HG03558 (cell line): ENCODE data around the gene HJV.

ENCODE experiments used
- ATAC-seq: cut with Tn5 transposase; IDR thresholded peaks from one replicate; pipeline ENCODE4 v1.9.1; 2021; ENCODE audit warnings: moderate number of reproducible peaks; ENCODE audit not compliant: unreplicated experiment; ENCODE audit errors: extremely low read depth

Gene HJV

GRCh38 chr1:145994391-145995120 lies 27.0 kb downstream of the HJV start:
- ATAC-seq = no peak

GRCh38 chr1:145993618-145994390 lies 27.7 kb downstream of the HJV start:
- ATAC-seq = no peak

GRCh38 chr1:145992958-145993617 lies 28.4 kb downstream of the HJV start:
- no peak for ATAC-seq

- no peak for ATAC-seq
These were observed 29.0 kb downstream of the HJV start for GRCh38 chr1:145992502-145992936.

GRCh38 chr1:145991735-145992412 lies 29.7 kb downstream of the HJV start:
- ATAC-seq = no peak

GRCh38 chr1:145990249-145990855 lies 31.2 kb downstream of the HJV start:
- no peak for ATAC-seq

- ATAC-seq = no peak
These were observed 32.8 kb downstream of the HJV start for GRCh38 chr1:145988773-145989172.

- no peak for ATAC-seq
These were observed 33.6 kb downstream of the HJV start for GRCh38 chr1:145987926-145988325.

- no peak for ATAC-seq
These were observed 35.0 kb downstream of the HJV start for GRCh38 chr1:145986551-145986950.

GRCh38 chr1:145985502-145986439 lies 35.8 kb downstream of the HJV start:
- ATAC-seq = no peak

- no peak for ATAC-seq
These were observed 36.4 kb downstream of the HJV start for GRCh38 chr1:145985129-145985501.

GRCh38 chr1:145983960-145984830 lies 37.3 kb downstream of the HJV start:
- no peak for ATAC-seq

GRCh38 chr1:145983206-145983675 lies 38.3 kb downstream of the HJV start:
- ATAC-seq = no peak

GRCh38 chr1:145982010-145982723 lies 39.4 kb downstream of the HJV start:
- ATAC-seq = no peak

GRCh38 chr1:145980457-145980994 lies 41.0 kb downstream of the HJV start:
- no peak for ATAC-seq

GRCh38 chr1:145979746-145980456 lies 41.6 kb downstream of the HJV start:
- no peak for ATAC-seq
